Activated gamma-delta T cell treated with Interleukin-2 at 50 U/mL for 16 hours (primary cell): ENCODE data around the gene SLC25A31.

Source experiments
- DNase-seq: peaks from one replicate; pipeline ENCODE4 v3.0.0-alpha.2; 2020

Gene SLC25A31

DNA sequence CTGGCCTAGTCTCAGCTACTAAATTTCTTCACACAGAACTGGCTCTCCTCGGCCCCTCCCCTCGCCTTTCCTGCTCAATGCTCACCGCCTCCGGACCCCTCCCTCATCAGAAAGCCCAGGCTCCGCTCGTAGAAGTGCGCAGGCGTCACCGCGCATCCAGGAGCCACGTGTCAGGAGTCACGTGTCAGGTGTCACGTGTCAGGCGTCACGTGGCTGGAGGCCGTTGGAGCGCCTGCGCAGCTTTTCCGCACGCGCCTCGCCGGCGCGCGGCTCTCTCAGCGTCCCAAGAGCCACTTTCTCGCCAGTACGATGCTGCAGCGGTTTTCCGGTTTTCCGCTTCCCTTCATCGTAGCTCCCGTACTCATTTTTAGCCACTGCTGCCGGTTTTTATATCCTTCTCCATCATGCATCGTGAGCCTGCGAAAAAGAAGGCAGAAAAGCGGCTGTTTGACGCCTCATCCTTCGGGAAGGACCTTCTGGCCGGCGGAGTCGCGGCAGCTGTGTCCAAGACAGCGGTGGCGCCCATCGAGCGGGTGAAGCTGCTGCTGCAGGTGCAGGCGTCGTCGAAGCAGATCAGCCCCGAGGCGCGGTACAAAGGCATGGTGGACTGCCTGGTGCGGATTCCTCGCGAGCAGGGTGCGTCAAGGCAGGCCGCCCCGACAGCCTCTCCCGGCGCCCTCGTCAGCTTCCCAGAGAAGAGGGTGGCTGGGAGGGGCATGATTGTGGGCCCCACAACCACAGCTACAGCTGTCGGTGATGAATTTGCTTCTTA is at the start of gene SLC25A31:
Gene SLC25A31, plus strand, starts transcription at position 259 of the 772 bp plus-strand sequence. Its CDS starts 146 bp downstream, at position 405.
- no peak for DNase-seq

DNA sequence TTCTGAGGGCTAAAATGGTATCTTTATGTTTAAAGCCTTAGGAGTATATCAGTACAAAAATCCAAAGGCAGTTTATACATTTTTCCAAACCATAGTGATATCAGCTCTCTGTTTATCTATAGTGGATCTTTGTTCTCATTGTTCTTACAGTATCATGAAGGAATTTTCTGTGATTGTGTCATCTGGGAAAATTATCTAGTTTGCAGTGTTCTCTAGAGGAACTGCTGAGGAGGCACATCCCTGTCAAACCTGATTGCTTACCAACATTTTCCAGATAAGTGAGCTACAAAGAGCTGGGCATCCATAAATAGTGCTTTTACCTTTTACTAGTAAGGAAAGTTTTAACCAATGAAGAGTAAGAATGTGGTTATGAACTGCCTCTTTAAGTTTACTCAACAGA is 44.9 kb upstream of the SLC25A31 start:
- no peak for DNase-seq

DNA sequence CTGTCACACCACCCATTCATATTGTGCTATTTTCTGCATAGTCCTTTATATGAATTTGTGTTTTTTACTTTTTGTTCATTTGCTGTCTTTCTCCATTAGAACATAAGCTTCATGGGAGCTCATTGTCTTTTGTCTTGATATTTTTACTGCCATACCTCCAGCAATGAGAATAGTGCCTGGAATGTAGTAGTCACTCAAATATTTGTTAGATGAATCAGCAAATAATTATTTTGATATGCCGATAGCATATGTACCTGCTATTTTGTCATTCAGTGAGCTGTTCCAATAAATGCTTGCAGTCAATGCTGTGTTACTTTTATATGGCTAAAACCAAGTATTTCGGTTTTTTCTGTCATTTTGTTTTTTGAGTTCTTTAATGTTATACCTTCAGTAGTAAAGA is 43.5 kb upstream of the SLC25A31 start:
- DNase-seq, result no peak

DNA sequence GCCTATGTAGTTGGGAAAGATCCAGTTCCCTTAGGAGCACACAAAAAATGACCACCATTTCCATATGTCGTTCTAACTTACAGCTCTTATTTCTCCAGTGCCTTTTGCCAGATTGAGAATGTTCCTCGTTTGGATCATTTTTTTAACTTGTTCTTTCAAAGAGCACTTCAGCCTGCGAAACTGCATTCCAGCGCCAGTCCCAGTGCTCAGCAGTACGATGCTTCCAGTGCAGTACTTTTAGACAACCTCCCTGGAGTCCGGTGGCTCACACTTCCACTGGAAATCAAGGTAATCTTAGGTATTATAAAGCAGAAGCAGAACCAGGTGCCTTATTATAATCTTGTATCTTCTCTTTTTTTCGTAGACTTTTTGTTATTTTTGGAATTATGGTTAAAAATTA is 42.6 kb upstream of the SLC25A31 start:
- no peak for DNase-seq

DNA sequence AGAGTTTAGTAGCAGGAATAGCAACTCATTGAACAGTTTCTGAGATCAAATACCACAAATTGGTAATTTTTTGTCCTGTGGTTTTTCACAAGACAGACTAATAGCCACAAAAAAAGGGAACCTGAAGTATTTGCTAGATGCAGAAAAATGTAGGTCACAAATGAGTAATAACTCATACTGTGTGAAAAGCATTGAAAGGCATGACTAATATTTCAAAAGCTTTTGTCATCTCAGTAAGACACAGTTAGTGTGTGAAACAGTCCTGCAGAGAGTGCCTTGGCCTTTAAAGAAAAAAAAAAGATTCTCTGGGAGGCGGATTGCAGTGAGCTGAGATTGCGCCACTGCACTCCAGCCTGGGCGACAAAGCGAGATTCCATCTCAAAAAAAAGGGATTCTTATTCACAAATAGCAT is 31.4 kb upstream of the SLC25A31 start:
- no peak for DNase-seq

DNA sequence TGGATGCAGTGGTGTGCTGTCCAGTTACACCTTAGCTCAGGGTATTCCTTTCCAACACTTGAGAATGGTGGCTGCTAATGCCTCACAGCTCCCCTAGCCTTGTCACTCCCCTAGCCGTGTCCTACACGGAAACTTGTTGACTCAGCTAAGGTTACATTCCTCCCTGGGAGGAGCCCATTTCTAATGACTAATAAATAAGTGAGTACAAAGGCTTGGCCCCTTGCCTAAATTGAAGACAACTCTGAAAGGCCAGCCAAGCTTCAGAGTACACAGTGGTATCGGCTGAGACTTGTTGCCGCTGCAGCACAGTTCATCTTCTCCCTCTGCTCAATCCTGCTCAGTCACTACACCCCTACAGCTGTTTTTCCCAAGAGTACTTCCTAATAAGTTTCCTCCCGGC is 21.2 kb upstream of the SLC25A31 start:
- DNase-seq, result no peak

DNA sequence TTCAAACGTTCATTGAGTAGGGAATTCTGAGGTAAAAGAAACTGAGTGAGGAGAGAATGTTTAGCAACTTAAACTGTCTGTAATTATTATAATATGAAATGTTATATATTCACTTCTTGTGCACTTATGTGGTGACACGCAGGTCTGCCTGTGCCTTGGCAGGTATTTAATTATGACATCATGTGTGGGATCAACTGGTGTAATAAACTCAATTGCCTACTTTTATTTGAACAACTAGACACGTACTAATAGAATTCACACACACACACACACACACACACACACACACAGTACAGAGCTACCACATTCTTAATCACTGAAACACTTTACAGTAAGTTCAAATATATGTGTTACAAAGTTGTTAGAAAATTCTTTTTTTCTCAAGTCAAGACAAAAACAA is 20.7 kb upstream of the SLC25A31 start:
- DNase-seq, result no peak

DNA sequence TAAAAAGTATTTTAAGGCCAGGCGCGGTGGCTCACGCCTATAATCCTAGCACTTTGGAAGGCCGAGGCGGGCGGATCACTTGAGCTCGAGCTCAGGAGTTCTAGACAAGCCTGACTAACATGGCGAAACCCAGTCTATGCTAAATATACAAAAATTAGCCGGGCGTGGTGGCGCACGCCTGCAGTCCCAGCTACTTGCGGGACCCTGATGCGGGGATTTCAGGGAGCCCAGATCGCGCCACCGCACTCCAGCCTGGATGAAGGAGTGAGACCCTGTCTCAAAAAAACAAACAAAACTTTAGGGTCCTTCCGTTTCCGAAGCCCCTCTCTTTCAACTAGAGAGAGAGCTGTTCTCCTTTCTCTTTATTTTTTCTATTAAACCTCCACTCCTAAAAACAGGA is 1.2 kb downstream of the SLC25A31 start:
- DNase-seq, result no peak

DNA sequence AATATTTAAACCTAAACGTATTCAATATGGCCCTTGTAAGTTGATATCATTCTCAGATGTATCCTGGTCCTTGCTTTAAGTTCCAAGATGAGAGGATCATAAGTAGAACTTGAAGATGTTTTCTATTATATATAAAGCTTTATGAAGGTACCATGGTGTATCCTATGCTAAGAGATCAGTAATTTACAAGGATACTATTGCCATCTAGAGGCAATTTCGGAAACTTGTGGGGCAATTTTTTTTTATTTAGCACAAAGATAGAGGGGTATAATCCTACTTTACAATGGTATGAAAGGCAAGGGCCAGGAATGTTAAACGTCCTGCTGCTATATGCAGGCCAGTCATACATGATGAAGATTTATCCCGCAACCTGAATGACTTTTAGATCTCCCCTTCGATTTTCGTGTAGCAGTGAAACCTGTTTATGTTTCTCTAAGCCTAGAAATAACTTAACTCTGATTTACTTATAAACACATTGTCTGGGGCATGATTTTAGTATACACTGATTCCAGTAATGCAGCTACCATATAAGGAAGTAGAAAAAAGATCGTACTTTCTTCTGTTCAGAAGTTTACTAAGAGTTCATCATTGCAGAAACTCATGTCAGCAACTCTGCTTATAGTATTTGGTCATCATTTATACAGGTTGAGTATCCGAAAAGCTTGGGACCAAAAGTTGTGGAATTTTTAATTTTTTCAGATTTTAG is 2.6 kb downstream of the SLC25A31 start:
- no peak for DNase-seq

DNA sequence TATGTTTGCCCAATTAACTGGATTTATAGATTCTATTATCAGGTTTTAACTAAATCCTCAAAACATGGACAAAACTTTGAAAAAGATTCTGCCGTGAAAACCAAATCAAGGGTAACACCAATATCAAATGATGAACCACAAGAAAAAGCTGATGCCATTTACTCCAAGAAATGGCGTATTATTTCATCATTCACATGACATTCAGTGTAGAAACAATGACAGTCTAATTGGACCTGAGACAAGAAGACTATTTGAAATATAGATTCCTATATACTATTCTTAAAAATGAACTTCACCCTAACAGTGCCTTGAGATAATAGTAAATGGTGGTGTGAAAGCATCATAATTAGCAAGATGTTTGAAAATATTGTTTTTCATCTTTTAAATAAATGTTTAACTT is 4.8 kb downstream of the SLC25A31 start:
- no peak for DNase-seq

DNA sequence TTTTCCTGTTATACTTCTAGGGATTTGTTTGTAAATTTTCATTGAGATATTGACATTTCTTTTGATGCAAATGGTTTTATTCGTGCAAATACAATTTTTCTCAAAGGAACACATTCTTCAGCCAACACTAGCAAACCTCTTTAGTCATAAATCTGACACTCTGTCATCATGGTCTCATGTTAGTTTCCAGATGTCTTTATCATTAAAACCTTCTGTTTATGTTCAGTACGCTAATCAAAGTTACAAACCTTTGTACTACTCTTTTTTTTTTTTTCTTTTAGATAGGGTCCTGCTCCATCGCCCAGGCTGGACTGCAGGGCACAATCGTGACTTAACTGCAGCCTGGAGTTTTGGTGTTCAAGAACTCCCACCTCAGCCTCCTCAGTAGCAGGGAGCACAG is 7.1 kb downstream of the SLC25A31 start:
- no peak for DNase-seq

DNA sequence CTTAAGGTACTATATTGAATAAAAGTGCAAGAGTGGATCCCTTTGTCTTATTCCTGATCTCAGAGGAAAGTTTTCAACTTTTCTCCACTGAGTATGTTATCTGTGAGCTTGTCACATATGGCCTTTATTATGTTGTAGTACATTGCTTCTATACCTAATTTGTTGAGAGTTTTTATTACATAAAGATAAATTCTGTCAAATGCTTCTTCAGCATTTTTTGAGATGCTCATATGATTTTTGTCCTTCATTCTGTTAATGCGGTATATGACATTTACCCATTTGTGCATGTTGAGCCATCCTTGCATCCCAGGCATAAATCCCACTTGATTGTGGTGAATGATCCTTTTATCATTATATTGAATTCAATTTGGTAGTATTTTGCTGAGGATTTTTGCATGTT is 11.0 kb downstream of the SLC25A31 start:
- DNase-seq, result no peak

DNA sequence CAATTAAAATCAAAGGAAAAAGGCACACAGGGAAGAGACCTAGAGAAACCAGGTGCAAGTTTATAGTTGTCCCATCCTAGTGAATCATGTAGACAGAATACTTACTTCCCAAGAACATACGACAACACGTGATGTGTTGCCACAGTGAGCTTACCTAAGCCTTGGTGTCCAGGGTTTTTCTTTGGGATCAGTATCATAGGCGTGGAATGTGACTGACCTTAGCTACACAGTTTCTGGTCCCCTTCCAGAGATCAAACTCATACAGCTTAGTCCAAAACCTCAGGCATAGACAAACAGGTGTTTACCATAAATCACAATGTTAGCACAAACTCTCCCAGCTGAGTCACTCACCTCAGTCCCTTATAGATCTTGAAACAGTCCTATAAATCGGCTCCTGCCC is 17.7 kb downstream of the SLC25A31 start:
- no peak for DNase-seq

DNA sequence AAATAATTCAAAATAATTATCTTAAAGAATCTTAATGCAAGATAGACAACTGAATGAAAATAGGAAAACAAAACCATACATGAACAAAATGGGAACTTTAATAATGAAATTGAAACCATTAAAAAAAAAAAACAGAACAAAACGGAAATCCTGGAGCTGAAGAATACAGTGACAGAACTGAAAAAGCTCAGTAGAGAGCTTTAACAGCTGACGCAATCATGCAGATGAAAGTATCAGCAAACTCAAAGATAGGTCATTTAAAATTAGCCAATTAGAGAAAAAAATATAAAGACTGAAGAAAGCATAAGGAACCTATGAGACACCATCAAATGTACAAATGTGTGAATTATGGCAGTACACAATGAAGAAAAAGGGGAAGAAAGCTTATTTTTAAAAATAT is 18.8 kb downstream of the SLC25A31 start:
- DNase-seq, result no peak

DNA sequence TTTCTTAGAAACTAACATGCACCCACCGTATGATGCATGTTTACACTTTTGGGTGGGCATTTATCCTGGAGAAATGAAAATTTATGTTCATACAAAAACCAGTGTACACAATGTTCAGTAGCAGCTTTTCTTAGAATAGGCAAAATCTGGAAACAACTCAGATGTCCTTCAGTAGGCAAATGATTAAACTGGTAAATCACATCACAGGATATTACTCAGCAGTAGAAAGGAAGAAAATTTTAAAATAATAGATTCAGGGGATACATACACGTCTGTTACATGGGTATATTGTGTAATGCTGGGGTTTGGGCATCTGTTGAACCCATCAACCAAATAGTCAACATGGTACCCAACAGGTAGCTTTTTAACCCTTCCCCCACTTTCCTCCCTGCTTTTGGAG is 26.7 kb downstream of the SLC25A31 start:
- DNase-seq, result no peak

DNA sequence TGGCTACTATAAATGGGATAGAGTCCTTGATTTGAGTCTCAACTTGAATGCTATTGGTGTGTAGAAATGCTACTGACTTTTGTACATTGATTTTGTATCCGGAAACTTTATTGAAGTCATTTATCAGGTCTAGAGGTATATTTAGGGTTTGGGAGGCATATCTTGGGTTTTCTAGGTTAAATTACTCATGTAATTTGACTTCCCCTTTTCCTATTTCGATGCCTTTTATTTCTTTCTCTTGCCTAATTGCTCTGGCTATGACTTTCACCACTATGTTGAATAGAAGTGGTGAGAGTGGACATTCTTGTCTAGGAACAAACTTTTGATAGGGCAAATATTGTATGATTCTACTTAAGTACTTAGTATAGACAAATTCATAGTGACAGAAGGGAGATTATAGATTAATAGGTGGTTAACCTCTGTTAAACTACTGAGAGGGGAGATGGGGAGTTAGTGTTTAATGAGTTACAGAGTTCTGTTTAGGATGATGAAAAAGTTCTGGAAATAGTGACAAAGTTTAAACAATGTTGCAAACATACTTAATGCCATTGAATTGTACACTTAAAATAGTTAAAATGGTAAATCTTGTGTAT is 29.1 kb downstream of the SLC25A31 start:
- no peak for DNase-seq

DNA sequence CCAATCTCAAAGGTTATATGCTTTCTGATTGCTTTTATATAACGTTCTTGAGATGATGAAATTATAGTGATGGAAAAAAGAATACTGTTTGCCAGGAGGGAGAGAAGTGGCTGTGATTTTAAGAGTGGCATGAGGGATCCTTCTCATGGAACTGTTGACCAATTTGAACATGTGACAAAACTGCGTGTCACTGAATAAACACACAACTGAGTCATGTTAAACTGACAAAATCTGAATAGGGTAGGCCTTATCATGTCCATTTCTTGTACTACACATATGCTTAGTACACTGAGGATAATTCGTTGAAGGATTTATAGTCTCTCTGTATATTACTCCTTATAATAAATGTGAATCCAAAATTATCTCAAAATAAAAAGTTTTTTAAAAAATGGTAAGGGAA is 29.7 kb downstream of the SLC25A31 start:
- no peak for DNase-seq

DNA sequence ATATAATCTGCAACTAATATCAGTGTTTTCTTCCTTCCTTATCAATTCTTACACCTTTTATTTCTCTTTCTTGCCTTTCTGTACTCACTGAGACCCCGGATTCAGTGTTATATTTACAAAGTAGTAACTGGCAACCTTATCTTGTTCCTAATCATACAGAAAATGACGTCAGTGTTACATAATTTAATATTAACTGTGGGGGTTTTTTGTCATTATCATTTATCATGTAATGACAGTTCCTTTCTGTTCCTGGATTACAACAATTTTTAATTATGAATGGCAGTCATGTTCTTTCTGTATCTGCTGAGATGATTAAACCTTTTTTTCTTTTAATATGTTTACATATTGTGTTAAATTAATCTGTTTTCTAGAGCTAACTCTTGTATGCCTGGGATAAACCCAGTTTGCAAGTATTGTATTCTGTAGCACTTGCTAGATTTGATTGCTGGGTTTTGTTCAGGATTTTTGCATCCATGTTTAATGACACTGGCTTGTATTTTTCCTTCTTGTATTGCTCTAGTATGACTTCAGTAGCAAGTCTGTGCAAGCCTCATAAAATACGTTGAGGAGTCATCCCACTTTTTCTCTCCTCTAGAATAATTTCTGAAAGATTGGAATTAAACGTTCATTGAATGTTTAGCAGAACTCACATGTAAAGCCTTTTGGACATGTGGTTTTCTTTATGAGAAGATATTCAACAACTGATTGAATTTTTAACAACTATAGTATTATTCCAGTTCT is 41.5 kb downstream of the SLC25A31 start:
- DNase-seq, result no peak

DNA sequence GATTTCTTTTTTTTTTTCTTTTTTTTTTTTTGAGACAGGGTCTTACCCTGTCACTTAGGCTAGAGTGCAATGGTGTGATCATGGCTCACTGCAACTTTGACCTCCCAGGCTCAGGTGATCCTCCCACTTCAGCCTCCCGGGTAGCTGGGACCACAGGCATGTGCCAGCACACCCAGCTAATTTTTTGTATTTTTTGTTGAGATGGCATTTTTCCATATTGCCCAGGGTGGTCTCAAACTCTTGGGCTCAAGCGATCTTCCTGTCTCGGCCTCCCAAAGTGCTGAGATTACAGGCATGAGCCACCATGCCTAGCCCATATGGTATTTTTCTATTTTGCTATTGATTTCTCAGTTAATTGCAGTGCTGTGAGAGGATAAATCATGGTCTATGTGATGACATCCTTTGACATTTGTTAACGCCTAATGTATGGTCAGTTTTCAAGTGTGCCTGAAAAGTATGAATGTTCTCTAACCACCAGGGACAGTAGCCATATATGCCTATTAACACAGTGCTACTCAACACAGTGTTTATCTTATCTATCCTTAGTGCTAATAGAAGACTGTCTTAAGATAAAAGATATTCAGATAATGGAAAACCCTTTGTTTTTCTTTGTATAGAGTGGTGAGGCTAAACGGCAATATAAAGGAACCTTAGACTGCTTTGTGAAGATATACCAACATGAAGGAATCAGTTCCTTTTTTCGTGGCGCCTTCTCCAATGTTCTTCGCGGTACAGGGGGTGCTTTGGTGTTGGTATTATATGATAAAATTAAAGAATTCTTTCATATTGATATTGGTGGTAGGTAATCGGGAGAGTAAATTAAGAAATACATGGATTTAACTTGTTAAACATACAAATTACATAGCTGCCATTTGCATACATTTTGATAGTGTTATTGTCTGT is 42.8 kb downstream of the SLC25A31 start:
- DNase-seq, result no peak

DNA sequence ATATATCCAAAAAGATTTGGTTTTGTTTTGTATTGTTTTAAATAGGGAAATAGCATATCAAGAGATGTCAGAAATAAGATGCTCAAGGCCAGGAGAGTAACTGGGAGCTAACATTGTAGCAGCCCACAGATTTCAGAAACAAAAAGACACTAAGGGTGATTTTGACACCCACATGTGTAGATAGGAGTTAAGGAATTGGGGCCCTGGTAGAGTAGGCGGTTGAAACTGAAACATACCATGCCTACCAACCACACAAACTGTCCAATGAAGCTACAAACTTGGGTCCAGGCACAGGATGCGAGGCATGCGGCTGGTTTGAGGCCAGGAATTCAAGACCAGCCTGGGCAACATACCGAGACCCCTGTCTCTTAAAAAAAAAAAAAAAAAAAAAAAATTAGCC is 45.6 kb downstream of the SLC25A31 start:
- DNase-seq, result no peak

DNA sequence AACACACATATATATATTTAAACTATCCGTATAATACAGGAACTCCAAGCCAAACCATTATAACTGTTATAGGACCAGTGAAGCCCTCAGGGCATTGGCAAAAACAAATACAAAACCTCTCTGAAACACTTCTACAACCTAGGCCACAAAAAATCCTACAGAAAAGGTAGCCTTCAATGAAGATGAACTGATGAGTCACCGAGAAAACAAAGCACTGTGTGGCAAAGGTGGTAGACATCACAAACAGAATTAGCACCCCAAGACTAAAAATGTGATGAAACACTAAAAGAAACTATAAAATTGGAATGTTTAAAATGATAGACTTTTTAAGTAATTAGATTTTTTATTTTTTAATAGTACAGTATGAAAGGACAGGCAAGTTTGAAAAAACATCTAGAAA is 46.4 kb downstream of the SLC25A31 start:
- no peak for DNase-seq

DNA sequence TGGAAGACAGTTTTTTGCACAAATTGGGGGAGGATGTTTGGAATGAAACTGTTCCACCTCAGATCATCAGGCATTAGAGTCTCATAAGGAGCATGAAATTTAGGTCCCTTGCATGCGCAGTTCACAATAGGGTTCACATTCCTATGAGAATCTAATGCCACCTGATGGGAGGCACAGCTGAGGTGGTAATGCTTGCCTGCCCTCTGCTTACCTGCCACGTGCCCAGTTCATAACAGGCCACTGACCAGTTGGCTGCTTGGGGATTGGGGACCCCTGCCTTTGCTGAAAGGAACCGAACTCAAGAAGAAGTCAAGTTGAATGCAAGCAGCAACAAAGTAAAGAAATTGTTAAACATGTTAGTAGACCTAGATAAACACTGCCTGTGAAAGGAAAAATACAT is 47.3 kb downstream of the SLC25A31 start:
- DNase-seq, result no peak
